ENCODE results near the gene PI4KA. TPM values are rescaled to one million over a fixed set of nuclear protein-coding genes. Genes with fewer than 3 reads are reported as not detected.
"Not testable (repeated sequence)": the region's sequence is repeated elsewhere in the genome, so short reads cannot be mapped to it uniquely, and the experiment has no call there.

The PI4KA gene
- total RNA-seq, 4 donors from 2014 or later, result 76.5 to 164 (median 115) TPM

DNA sequence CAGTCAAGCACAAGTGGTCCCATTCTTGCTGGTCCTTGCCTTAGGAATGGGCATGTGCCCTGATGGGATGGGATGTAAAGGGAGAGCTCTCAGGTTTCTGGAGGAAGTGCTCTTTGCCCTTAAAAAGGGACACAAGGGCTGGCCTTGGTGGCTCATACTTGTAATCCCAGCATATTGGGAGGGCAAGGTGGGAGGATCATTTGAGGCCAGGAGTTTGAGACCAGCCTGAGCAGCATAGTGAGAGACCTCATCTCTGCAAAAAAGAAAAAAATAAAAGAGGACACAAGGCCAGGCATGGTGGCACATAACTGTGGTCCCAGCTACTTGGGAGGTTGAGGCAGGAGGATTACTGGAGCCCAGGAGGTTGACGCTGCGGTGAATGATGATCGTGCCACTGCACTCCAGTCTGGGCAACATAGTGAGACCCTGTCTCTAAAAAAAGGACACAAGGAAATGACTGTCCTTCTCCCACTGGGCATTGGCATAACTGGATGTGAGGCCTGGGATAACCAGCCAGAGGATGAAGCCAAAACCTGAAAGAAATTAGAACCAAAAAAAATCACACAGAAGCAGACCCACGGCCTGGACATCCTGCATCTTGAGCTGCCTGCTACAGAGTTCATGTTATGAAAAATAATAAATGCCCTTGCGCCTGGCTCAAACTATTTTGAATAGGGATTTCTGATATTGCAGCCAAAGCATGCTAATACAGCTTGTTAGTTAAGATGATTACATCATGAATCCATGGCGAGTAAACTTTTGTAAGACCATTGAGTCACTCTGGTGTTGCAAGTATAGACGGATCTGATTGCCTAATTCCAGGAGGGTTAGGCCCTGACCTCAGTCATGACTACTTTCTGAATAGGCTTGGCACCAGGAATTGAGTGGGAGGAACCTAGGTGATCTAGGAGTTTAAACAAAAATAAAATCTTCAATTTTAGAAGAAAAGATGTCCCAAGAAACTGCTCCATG lies 45.7 kb upstream of the PI4KA start:
- H3K36me3 ChIP-seq, result no peaks in the 10 kb centered on the region
- peak in 1 of 2 donors; percentile 91 for TF ChIP-seq EP300 (IDR thresholded peaks at IDR 0.05)
- TF ChIP-seq, protein P1, sequence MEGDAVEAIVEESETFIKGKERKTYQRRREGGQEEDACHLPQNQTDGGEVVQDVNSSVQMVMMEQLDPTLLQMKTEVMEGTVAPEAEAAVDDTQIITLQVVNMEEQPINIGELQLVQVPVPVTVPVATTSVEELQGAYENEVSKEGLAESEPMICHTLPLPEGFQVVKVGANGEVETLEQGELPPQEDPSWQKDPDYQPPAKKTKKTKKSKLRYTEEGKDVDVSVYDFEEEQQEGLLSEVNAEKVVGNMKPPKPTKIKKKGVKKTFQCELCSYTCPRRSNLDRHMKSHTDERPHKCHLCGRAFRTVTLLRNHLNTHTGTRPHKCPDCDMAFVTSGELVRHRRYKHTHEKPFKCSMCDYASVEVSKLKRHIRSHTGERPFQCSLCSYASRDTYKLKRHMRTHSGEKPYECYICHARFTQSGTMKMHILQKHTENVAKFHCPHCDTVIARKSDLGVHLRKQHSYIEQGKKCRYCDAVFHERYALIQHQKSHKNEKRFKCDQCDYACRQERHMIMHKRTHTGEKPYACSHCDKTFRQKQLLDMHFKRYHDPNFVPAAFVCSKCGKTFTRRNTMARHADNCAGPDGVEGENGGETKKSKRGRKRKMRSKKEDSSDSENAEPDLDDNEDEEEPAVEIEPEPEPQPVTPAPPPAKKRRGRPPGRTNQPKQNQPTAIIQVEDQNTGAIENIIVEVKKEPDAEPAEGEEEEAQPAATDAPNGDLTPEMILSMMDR (IDR thresholded peaks at IDR 0.05), result no peak
- TF ChIP-seq POLR2A (IDR thresholded peaks at IDR 0.05), result no peak
- H3K9me3 ChIP-seq, result no peaks in the 10 kb centered on the region
- no peak overlapping the region for H3K4me3 ChIP-seq
- 76 to 77% methylated on average over 7 of the region's 7 CpGs for WGBS, 2 donors
- no peak overlapping the region for H3K27ac ChIP-seq
- H3K27me3 ChIP-seq, result no peaks in the 10 kb centered on the region
- H3K4me1 ChIP-seq, result peaks cover 0 to 8% (median 0%) of the 10 kb centered on the region in 4 donors
- peak in 1 of 2 donors; percentile 56 for DNase-seq (ENCODE audit: low spot score in 2 of 2)

DNA sequence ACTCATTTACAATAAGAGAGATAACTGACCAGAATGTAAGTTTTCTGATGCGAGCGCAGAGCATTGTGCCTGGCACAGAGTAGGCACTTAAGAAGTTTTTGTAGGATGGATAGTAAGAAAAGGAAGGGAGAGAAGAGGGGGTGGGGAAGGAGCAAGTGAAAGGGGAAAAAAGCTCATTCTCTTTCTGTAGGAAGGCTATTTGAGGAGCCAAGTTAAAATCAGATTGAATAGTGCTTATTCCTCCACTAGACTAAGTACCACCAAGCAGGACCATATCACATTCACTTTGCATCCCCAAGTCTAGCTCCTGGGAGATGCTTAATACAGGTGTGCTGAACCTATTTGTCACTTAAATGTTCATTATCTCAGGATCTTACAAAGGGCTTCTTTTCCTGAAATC lies 44.5 kb upstream of the PI4KA start:
- H3K27ac ChIP-seq, result no peak overlapping the region
- 97 to 100% methylated on average over 2 of the region's 2 CpGs for WGBS, 2 donors
- TF ChIP-seq POLR2A (IDR thresholded peaks at IDR 0.05) (no peak), EP300 (IDR thresholded peaks at IDR 0.05) (no peak)
- TF ChIP-seq, protein P1 (IDR thresholded peaks at IDR 0.05), result no peak
- no peak for DNase-seq (ENCODE audit: low spot score in 2 of 2)
- H3K4me1 ChIP-seq, result peaks cover 0 to 8% (median 0%) of the 10 kb centered on the region in 4 donors
- H3K36me3 ChIP-seq, result no peaks in the 10 kb centered on the region
- H3K9me3 ChIP-seq, result no peaks in the 10 kb centered on the region
- H3K27me3 ChIP-seq, result no peaks in the 10 kb centered on the region
- H3K4me3 ChIP-seq, result no peak overlapping the region

GRCh38 chr22:20901093-20902033 lies 42.8 kb upstream of the PI4KA start:
- not testable (repeated sequence) for H3K36me3 ChIP-seq; H3K9me3 ChIP-seq; H3K4me3 ChIP-seq; H3K4me1 ChIP-seq; DNase-seq (ENCODE audit: low spot score in 2 of 2); H3K27ac ChIP-seq; H3K27me3 ChIP-seq
- WGBS, 2 donors, result 91 to 95% methylated on average over 18 of the region's 18 CpGs

GRCh38 chr22:20899827-20900423 lies 41.3 kb upstream of the PI4KA start:
- DNase-seq (ENCODE audit: low spot score in 2 of 2), result no peak
- TF ChIP-seq, protein P1 (IDR thresholded peaks at IDR 0.05), result no peak
- TF ChIP-seq POLR2A (IDR thresholded peaks at IDR 0.05), result no peak
- no peak for TF ChIP-seq EP300 (IDR thresholded peaks at IDR 0.05)

GRCh38 chr22:20897737-20898136 lies 39.1 kb upstream of the PI4KA start:
- H3K4me3 ChIP-seq; H3K36me3 ChIP-seq; H3K4me1 ChIP-seq; DNase-seq (ENCODE audit: low spot score in 2 of 2); H3K27me3 ChIP-seq; H3K27ac ChIP-seq; H3K9me3 ChIP-seq: not testable (repeated sequence)
- 82 to 88% methylated on average over 7 of the region's 7 CpGs for WGBS, 2 donors

More at GRCh38 chr22:20899827-20900423, 41.3 kb upstream of the PI4KA start:
- no peaks in the 10 kb centered on the region for H3K9me3 ChIP-seq
- 75 to 77% methylated on average over 7 of the region's 7 CpGs for WGBS, 2 donors
- no peak overlapping the region for H3K27ac ChIP-seq
- H3K27me3 ChIP-seq, result no peaks in the 10 kb centered on the region
- H3K4me3 ChIP-seq, result no peak overlapping the region
- peaks cover 0 to 7% (median 0%) of the 10 kb centered on the region in 4 donors for H3K4me1 ChIP-seq
- H3K36me3 ChIP-seq, result no peaks in the 10 kb centered on the region

Measured in tibial nerve (tissue), 4 donors.